ENCODE results near the gene TMEM18. TPM values are rescaled to one million over a fixed set of nuclear protein-coding genes. Genes with fewer than 3 reads are reported as not detected.

TMEM18 gene
- total and polyA plus RNA-seq, 11 donors: 7.0 to 20.0 (median 10.5) TPM

- no peak for ATAC-seq
- H3K4me1 ChIP-seq: peaks cover 0 to 3% (median 0%) of the 10 kb centered on the region in 12 donors
- no peak overlapping the region for H3K4me3 ChIP-seq
- H3K36me3 ChIP-seq: no peaks in the 10 kb centered on the region
- peaks cover 0 to 37% (median 4%) of the 10 kb centered on the region in 9 donors for H3K27me3 ChIP-seq
- no peaks in the 10 kb centered on the region for H3K9me3 ChIP-seq
- TF ChIP-seq, protein P1, sequence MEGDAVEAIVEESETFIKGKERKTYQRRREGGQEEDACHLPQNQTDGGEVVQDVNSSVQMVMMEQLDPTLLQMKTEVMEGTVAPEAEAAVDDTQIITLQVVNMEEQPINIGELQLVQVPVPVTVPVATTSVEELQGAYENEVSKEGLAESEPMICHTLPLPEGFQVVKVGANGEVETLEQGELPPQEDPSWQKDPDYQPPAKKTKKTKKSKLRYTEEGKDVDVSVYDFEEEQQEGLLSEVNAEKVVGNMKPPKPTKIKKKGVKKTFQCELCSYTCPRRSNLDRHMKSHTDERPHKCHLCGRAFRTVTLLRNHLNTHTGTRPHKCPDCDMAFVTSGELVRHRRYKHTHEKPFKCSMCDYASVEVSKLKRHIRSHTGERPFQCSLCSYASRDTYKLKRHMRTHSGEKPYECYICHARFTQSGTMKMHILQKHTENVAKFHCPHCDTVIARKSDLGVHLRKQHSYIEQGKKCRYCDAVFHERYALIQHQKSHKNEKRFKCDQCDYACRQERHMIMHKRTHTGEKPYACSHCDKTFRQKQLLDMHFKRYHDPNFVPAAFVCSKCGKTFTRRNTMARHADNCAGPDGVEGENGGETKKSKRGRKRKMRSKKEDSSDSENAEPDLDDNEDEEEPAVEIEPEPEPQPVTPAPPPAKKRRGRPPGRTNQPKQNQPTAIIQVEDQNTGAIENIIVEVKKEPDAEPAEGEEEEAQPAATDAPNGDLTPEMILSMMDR (IDR thresholded peaks at IDR 0.05): no peak
- TF ChIP-seq POLR2A (IDR thresholded peaks at IDR 0.05): no peak
- peak in 1 of 5 donors; percentile 3 for DNase-seq
- intact Hi-C loops (cut with DNase I): no loop called here
- no peak overlapping the region for H3K27ac ChIP-seq
- 71 to 77% (median 75%) methylated on average over 5 of the region's 5 CpGs for WGBS, 4 donors
Measured at GRCh38 chr2:656676-657075, 20.5 kb downstream of the TMEM18 start.

- H3K4me3 ChIP-seq: no peak overlapping the region
- H3K27me3 ChIP-seq: peaks cover 0 to 29% (median 2%) of the 10 kb centered on the region in 9 donors
- H3K36me3 ChIP-seq: no peaks in the 10 kb centered on the region
- ATAC-seq: no peak
- H3K4me1 ChIP-seq: peaks cover 0 to 3% (median 0%) of the 10 kb centered on the region in 12 donors
- intact Hi-C loops (cut with DNase I): no loop called here
- no peak overlapping the region for H3K27ac ChIP-seq
- TF ChIP-seq, protein P1 (IDR thresholded peaks at IDR 0.05): no peak
- TF ChIP-seq POLR2A (IDR thresholded peaks at IDR 0.05): no peak
- H3K9me3 ChIP-seq: no peaks in the 10 kb centered on the region
- peak in 1 of 5 donors; percentile 2 for DNase-seq
Measured at GRCh38 chr2:655626-656025, 21.6 kb downstream of the TMEM18 start.

DNA sequence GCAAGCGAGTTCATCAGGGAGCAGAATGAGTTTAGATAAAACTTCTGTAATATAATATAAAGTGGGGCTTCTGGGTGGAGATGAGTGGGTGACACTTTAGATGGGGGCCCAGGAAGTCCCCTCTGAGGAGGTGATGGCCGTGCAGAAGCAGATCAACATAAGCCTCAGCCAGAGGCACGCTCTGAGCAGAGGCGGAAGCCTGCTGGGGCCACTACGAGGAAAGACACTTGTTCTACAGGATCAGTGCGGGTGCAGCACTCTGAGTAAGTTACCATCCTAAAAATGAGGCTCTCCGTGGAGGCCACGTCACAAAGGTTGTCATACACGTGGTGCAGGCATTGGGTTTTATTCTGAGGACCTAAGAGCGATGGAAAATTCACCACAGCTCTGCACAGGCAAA is 22.3 kb downstream of the TMEM18 start:
- Histone ChIP-seq H3K27ac (no peak overlapping the region), H3K36me3 (no peaks in the 10 kb centered on the region), H3K4me3 (no peak overlapping the region), H3K9me3 (no peaks in the 10 kb centered on the region), H3K4me1 (no peaks in the 10 kb centered on the region), H3K27me3 (peaks cover 0 to 24% (median 0%) of the 10 kb centered on the region in 9 donors)
- DNase-seq (no peak), ATAC-seq (no peak)
- intact Hi-C loops (cut with DNase I): no loop called here
- TF ChIP-seq, protein P1 (IDR thresholded peaks at IDR 0.05): no peak
- no peak for TF ChIP-seq POLR2A (IDR thresholded peaks at IDR 0.05)
- 76 to 81% (median 78%) methylated on average over 10 of the region's 10 CpGs for WGBS, 4 donors

DNA sequence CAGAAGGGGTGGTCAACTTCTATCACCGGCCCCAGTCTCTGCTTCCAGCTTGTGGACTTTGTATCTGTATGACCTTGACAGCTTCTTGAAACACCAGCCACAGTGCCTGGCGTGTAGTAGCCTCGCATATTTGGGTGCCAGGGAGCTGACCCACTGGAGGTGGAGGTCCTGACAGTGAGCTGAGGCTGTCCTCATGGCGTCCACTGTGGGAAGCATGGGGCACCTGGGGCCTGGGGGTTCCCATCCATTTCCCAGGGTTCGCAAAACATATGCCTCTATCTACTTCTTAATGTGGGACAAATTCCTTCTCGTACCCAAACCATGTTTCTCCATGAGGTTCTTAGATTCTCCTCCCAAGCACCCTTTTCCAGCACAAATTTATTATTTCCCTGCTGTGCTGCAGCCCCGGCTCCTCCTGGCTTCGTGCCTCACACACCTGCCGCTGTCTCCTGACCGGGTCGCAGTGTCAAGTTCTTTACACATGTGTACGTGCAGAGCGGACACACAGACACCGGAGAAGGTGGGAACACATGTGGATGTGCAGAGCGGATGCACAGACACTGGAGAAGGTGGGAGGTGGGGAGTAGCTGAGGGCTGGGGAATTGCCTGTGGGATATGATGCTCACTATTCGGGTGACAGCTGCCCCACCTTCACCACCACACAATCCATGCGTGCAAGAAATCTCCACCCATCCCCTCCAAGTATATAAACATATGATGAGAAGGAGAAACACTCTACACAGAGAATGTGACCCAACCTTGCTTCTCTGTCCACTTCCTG is 23.4 kb downstream of the TMEM18 start:
- intact Hi-C loops (cut with DNase I): no loop called here
- Histone ChIP-seq H3K27ac (no peak overlapping the region), H3K4me3 (no peak overlapping the region), H3K36me3 (no peaks in the 10 kb centered on the region), H3K4me1 (no peaks in the 10 kb centered on the region), H3K27me3 (peaks cover 0 to 24% (median 0%) of the 10 kb centered on the region in 9 donors), H3K9me3 (no peaks in the 10 kb centered on the region)
- TF ChIP-seq, protein P1 (IDR thresholded peaks at IDR 0.05): no peak
- no peak for TF ChIP-seq POLR2A (IDR thresholded peaks at IDR 0.05)
- 81 to 88% (median 84%) methylated on average over 17 of the region's 17 CpGs for WGBS, 4 donors
- DNase-seq (no peak), ATAC-seq (no peak)

All from heart left ventricle (tissue), 16 donors.